GM12878 (cell line): ENCODE measurements around the gene BAK1. TPM values are rescaled to one million over a fixed set of nuclear protein-coding genes. Genes with fewer than 3 reads are reported as not detected.

Experiments
- ATAC-seq: fragments of 200-7000 bp; cut with Tn5 transposase; 3 replicates; pipeline ENCODE4 v1.9.1; 2020; ENCODE audit warnings: mild to moderate bottlenecking, moderate library complexity
- BruUV-seq: library from RNA; stranded (reverse); fragments of 400-500 nt; replicated peaks from 2 replicates; lab custom pipeline; 2021; lab: Mats Ljungman, UMichigan
- CTCF ChIA-PET: fragments of 300-600 bp; sonication (Branson Sonifier 250); formaldehyde crosslinking; extraction: SDS; loops from one replicate; lab custom pipeline; 2021; ENCODE audit warnings: inconsistent platforms; lab: Yijun Ruan, JAX
- POLR2A ChIA-PET: fragments of 350-600 bp; formaldehyde crosslinking; extraction: SDS; loops from one replicate; lab custom pipeline; 2021; ENCODE audit warnings: inconsistent platforms; lab: Charles Lee
- RAD21 ChIA-PET: fragments of 300-600 bp; sonication (Branson Sonifier 250); formaldehyde crosslinking; loops from one replicate; lab custom pipeline; 2023; ENCODE audit warnings: antibody characterized with exemption; ENCODE audit not compliant: unreplicated experiment; lab: Charles Lee
- SMC1A ChIA-PET: fragments of 300-600 bp; sonication (Branson Sonifier 250); formaldehyde crosslinking; loops from one replicate; lab custom pipeline; 2023; ENCODE audit not compliant: unreplicated experiment, uncharacterized antibody; lab: Charles Lee
- DNase-seq: peaks from one replicate; pipeline ENCODE4 v3.0.0-alpha.2; 2011; ENCODE audit warnings: low read depth, low spot score
- FAIRE-seq: peaks from 3 replicates; lab custom pipeline; 2011; peaks lifted over from hg19 to GRCh38; lab: Jason Lieb, UNC
- H2AFZ ChIP-seq: 2 replicates; pipeline ENCODE4 v1.6.0; 2011; ENCODE audit warnings: low read depth, low read length, control low read depth; ENCODE audit not compliant: control insufficient read depth
- H3K27ac ChIP-seq: 2 replicates; pipeline ENCODE4 v1.5.1; 2011; ENCODE audit warnings: control low read depth; ENCODE audit not compliant: control insufficient read depth, insufficient read depth
- H3K27me3 ChIP-seq, 2 experiments: replicated peaks in 1 of 2; 2 replicates each; pipeline versions ENCODE4 v1.6.0 to v1.6.1; 2011; ENCODE audit warnings: low read length in 1 of 2; ENCODE audit not compliant: control insufficient read depth in 2 of 2, insufficient read depth in 2 of 2
- H3K36me3 ChIP-seq, 2 experiments: 2 replicates each; pipeline ENCODE4 v1.5.1; 2011; ENCODE audit warnings: low read length in 1 of 2; ENCODE audit not compliant: control insufficient read depth in 2 of 2, insufficient read depth in 2 of 2
- H3K4me1 ChIP-seq: 2 replicates; pipeline ENCODE4 v1.6.1; 2011; ENCODE audit warnings: mild to moderate bottlenecking, low read length, moderate library complexity, mixed read lengths; ENCODE audit not compliant: control insufficient read depth, insufficient read depth
- H3K4me2 ChIP-seq: 2 replicates; pipeline ENCODE4 v1.6.0; 2011; ENCODE audit warnings: control low read depth; ENCODE audit not compliant: control insufficient read depth, insufficient read depth
- H3K4me3 ChIP-seq: fragments of 200-600 bp; sonication (generic); 2 replicates; pipeline ENCODE4 v1.5.1; 2016
- H3K79me2 ChIP-seq: 2 replicates; pipeline ENCODE4 v1.6.0; 2011; ENCODE audit warnings: low read length; ENCODE audit not compliant: control insufficient read depth, insufficient read depth
- H3K9ac ChIP-seq: 2 replicates; pipeline ENCODE4 v1.8.0; 2011; ENCODE audit warnings: low read length, control low read depth, mixed read lengths; ENCODE audit not compliant: control insufficient read depth, insufficient read depth
- H3K9me3 ChIP-seq: replicated peaks from 3 replicates; pipeline ENCODE4 v1.5.1; 2011; ENCODE audit warnings: mild to moderate bottlenecking, low read length; ENCODE audit not compliant: control insufficient read depth, insufficient read depth
- H4K20me1 ChIP-seq: 2 replicates; pipeline ENCODE4 v1.6.0; 2011; ENCODE audit not compliant: control insufficient read depth, insufficient read depth
- EED ChIP-seq: sonication (generic); IDR thresholded peaks from 2 replicates; pipeline ENCODE4 v1.6.1; 2016; ENCODE audit warnings: antibody characterized with exemption, low read depth
- HDAC2 ChIP-seq: fragments of 200-600 bp; sonication (generic); IDR thresholded peaks from 2 replicates; pipeline ENCODE4 v1.6.1; 2017
- POU2F2 ChIP-seq: IDR thresholded peaks from 3 replicates; pipeline ENCODE4 v1.6.1; 2011; ENCODE audit warnings: low read depth, mild to moderate bottlenecking, low read length, borderline replicate concordance
- RAD51 ChIP-seq: fragments of 450-650 bp; IDR thresholded peaks from 2 replicates; pipeline ENCODE4 v1.6.1; 2016; ENCODE audit warnings: moderate library complexity, mild to moderate bottlenecking, inconsistent platforms
- SPI1 ChIP-seq: IDR thresholded peaks from 2 replicates; pipeline ENCODE4 v1.6.1; 2011; ENCODE audit warnings: low read depth, mild to moderate bottlenecking, low read length, moderate library complexity, borderline replicate concordance; ENCODE audit not compliant: insufficient read depth
- TARDBP ChIP-seq: IDR thresholded peaks from 2 replicates; pipeline ENCODE4 v1.6.1; 2016; ENCODE audit warnings: borderline replicate concordance
- YY1 ChIP-seq: IDR thresholded peaks from 2 replicates; pipeline ENCODE4 v1.6.1; 2011; ENCODE audit warnings: low read depth, mild to moderate bottlenecking, low read length
- ZNF622 ChIP-seq: fragments of 450-650 bp; IDR thresholded peaks from 2 replicates; pipeline ENCODE4 v1.6.1; 2017; ENCODE audit warnings: mild to moderate bottlenecking, inconsistent platforms
- WGBS: methylation state at CpG from one replicate; pipeline ENCODE4 v1.1.6; 2016; ENCODE audit warnings: low lambda C conversion rate; ENCODE audit not compliant: insufficient replicate concordance, insufficient coverage; ENCODE audit errors: missing lambda C conversion rate; 5-methylcytosine and 5-hydroxymethylcytosine counted together
- in situ Hi-C: fragments of 300-500 bp; cut with MboI; formaldehyde crosslinking; loops from 9 replicates; pipeline ENCODE4 v1.14.3; 2018; ENCODE audit warnings: mixed read lengths
- intact Hi-C: fragments of 100-400 bp; cut with micrococcal nuclease; formaldehyde crosslinking; loops from one replicate; pipeline ENCODE4 v1.14.2; 2022; ENCODE audit not compliant: unreplicated experiment
- polyA plus RNA-seq, 11 experiments: library from polyadenylated mRNA; depleted of rRNA in 4 of 11; unstranded in 6 of 11; stranded (reverse) in 5 of 11; fragments of >200 nt; fragmentation: Nextera tagmentation in 4 of 11; fragmentation: Illumina TruSeq in 1 of 11; extraction: Ambion mirVana in 4 of 11; extraction: Trizol in 1 of 11; gene quantifications; 1 replicate in 1 of 11; 2 replicates in 10 of 11; pipeline versions ENCODE4 v1.2.1 to v1.2.3, GENCODE V29; 2011 to 2016; ENCODE audit warnings: inconsistent platforms in 2 of 11, missing spikeins in 2 of 11, low read depth in 1 of 11
- total RNA-seq, 4 experiments: library from RNA; depleted of rRNA in 3 of 4; stranded (reverse); fragments of >200 nt in 3 of 4; fragmentation: Illumina TruSeq in 1 of 4; extraction: Trizol in 1 of 4; gene quantifications; 2 replicates each; pipeline versions ENCODE4 v1.2.1 to v1.2.3, GENCODE V29; 2013 to 2021
- TF ChIP-seq, protein P1 (sequence below): fragments of 450-650 bp; IDR thresholded peaks from 2 replicates; pipeline ENCODE4 v1.6.1; 2017; ENCODE audit warnings: low read depth, mild to moderate bottlenecking, moderate library complexity
- TF ChIP-seq, protein P2 (sequence below): fragments of 450-650 bp; IDR thresholded peaks from 2 replicates; pipeline ENCODE4 v1.6.1; 2017; ENCODE audit warnings: mild to moderate bottlenecking
- TF ChIP-seq, protein P3 (sequence below): IDR thresholded peaks from 2 replicates; pipeline ENCODE4 v1.6.1; 2012; ENCODE audit warnings: low read depth, low read length, improper control_type of control experiment
- TF ChIP-seq, protein P4 (sequence below): fragments of 450-650 bp; IDR thresholded peaks from 2 replicates; pipeline ENCODE4 v1.6.1; 2017; ENCODE audit warnings: mild to moderate bottlenecking, low read depth, inconsistent platforms; ENCODE audit not compliant: poor library complexity, severe bottlenecking

Gene BAK1
- total and polyA plus RNA-seq, 10 of the 15 experiments (the other 5 are each of a cell fraction or from before 2014, with no cell fraction given): 6.3 to 65.8 (median 29.6) TPM

DNA sequence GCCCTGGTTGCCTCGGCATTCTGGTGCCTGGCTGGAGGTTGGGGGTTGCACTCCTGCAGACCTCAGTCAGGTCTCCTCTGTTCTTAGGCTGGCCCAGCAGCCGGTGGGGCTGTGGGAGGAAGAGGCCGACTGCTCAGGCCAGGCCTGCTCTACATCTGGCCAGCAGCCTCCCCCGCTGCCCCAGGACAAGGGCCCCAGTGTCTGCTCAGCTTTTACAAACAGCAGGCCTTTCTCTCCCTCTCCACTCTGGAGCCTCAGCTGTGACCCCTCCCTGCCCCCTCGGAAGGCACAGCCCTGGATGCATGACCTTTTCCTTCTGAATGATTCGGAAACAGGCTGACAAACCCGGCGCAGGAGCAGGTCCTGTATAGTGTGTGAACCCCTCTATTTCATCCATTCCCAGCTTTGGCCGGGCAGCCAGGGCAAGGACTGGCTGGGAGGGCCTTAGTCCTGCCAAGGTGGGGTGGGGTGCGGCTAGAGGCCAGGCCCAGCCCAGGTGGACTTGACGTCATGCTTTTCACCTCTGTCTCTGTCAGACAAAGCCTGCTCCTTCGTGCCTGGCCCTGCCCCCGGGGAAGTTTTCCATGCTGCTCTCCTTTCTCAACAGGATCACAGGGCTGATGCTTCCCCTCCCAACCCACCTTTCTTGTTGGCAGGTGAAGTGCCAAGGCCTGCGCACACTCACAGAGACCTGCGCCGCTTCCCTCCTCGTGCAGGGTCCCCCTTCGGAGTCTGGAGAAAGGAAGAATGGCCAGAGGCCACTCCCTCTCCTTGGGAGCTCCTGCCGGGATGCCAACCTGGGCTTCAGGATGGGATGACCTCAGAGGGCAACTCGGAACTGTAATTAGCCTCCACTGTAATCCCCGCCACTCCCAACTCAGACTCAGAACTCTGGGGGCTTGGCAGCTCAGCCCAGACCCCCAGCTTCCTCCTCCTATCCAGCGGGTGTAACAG lies 31.0 kb upstream of the BAK1 start:
- no TSS peak for BruUV-seq
- H3K9ac ChIP-seq: no peak overlapping the region
- POLR2A ChIA-PET: interaction anchor here (0.5 kb wide), 1 partner anchor 267 kb away, joined by 4 read pairs; no protein-coding TSS in a partner anchor

More for the DNA sequence above, 31.0 kb upstream of the BAK1 start:
- H3K4me1 ChIP-seq: no peaks in the 10 kb centered on the region
- in situ Hi-C loops: no loop called here
- H3K9me3 ChIP-seq: no peaks in the 10 kb centered on the region; the same call in 2 of the 3 replicates
- DNase-seq (no peak), ATAC-seq (no peak), FAIRE-seq (no peak)
- no peaks in the 10 kb centered on the region for H4K20me1 ChIP-seq
- intact Hi-C loops: no loop called here
- H3K79me2 ChIP-seq: no peaks in the 10 kb centered on the region
- no peaks in the 10 kb centered on the region; a peak in 1 of 4 replicates for H3K27me3 ChIP-seq
- no peak overlapping the region for H3K4me3 ChIP-seq
- SMC1A ChIA-PET: interaction anchor here (0.9 to 2.3 kb wide), 2 partner anchors 21 to 25 kb away, joined by 3 to 7 read pairs; no protein-coding TSS in a partner anchor
- TF ChIP-seq, protein P1, sequence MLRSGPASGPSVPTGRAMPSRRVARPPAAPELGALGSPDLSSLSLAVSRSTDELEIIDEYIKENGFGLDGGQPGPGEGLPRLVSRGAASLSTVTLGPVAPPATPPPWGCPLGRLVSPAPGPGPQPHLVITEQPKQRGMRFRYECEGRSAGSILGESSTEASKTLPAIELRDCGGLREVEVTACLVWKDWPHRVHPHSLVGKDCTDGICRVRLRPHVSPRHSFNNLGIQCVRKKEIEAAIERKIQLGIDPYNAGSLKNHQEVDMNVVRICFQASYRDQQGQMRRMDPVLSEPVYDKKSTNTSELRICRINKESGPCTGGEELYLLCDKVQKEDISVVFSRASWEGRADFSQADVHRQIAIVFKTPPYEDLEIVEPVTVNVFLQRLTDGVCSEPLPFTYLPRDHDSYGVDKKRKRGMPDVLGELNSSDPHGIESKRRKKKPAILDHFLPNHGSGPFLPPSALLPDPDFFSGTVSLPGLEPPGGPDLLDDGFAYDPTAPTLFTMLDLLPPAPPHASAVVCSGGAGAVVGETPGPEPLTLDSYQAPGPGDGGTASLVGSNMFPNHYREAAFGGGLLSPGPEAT: no peak
- TF ChIP-seq, protein P2, sequence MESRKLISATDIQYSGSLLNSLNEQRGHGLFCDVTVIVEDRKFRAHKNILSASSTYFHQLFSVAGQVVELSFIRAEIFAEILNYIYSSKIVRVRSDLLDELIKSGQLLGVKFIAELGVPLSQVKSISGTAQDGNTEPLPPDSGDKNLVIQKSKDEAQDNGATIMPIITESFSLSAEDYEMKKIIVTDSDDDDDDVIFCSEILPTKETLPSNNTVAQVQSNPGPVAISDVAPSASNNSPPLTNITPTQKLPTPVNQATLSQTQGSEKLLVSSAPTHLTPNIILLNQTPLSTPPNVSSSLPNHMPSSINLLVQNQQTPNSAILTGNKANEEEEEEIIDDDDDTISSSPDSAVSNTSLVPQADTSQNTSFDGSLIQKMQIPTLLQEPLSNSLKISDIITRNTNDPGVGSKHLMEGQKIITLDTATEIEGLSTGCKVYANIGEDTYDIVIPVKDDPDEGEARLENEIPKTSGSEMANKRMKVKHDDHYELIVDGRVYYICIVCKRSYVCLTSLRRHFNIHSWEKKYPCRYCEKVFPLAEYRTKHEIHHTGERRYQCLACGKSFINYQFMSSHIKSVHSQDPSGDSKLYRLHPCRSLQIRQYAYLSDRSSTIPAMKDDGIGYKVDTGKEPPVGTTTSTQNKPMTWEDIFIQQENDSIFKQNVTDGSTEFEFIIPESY: no peak
- TF ChIP-seq, protein P3, sequence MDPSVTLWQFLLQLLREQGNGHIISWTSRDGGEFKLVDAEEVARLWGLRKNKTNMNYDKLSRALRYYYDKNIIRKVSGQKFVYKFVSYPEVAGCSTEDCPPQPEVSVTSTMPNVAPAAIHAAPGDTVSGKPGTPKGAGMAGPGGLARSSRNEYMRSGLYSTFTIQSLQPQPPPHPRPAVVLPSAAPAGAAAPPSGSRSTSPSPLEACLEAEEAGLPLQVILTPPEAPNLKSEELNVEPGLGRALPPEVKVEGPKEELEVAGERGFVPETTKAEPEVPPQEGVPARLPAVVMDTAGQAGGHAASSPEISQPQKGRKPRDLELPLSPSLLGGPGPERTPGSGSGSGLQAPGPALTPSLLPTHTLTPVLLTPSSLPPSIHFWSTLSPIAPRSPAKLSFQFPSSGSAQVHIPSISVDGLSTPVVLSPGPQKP: no peak
- TF ChIP-seq HDAC2 (no peak), ZNF622 (no peak), SPI1 (no peak), YY1 (no peak), POU2F2 (no peak), RAD51 (no peak), TARDBP (no peak), EED (no peak)
- TF ChIP-seq, protein P4, sequence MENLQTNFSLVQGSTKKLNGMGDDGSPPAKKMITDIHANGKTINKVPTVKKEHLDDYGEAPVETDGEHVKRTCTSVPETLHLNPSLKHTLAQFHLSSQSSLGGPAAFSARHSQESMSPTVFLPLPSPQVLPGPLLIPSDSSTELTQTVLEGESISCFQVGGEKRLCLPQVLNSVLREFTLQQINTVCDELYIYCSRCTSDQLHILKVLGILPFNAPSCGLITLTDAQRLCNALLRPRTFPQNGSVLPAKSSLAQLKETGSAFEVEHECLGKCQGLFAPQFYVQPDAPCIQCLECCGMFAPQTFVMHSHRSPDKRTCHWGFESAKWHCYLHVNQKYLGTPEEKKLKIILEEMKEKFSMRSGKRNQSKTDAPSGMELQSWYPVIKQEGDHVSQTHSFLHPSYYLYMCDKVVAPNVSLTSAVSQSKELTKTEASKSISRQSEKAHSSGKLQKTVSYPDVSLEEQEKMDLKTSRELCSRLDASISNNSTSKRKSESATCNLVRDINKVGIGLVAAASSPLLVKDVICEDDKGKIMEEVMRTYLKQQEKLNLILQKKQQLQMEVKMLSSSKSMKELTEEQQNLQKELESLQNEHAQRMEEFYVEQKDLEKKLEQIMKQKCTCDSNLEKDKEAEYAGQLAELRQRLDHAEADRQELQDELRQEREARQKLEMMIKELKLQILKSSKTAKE: no peak
- RAD21 ChIA-PET: interaction anchor here (0.8 to 1.8 kb wide), 2 partner anchors 11 to 24 kb away, joined by 3 to 5 read pairs; no protein-coding TSS in a partner anchor
- H3K27ac ChIP-seq: no peak overlapping the region
- H3K36me3 ChIP-seq: no peaks in the 10 kb centered on the region
- no peak overlapping the region for H2AFZ ChIP-seq
- WGBS: 57% methylated on average over 22 of the region's 22 CpGs
- CTCF ChIA-PET: interaction anchor here (0.5 to 1.6 kb wide), 6 partner anchors 21 to 575 kb away, joined by 3 to 8 read pairs (median 4); no protein-coding TSS in a partner anchor
- H3K4me2 ChIP-seq: no peak overlapping the region
